ENCODE data around the gene ADCY6.

The ADCY6 gene

DNA sequence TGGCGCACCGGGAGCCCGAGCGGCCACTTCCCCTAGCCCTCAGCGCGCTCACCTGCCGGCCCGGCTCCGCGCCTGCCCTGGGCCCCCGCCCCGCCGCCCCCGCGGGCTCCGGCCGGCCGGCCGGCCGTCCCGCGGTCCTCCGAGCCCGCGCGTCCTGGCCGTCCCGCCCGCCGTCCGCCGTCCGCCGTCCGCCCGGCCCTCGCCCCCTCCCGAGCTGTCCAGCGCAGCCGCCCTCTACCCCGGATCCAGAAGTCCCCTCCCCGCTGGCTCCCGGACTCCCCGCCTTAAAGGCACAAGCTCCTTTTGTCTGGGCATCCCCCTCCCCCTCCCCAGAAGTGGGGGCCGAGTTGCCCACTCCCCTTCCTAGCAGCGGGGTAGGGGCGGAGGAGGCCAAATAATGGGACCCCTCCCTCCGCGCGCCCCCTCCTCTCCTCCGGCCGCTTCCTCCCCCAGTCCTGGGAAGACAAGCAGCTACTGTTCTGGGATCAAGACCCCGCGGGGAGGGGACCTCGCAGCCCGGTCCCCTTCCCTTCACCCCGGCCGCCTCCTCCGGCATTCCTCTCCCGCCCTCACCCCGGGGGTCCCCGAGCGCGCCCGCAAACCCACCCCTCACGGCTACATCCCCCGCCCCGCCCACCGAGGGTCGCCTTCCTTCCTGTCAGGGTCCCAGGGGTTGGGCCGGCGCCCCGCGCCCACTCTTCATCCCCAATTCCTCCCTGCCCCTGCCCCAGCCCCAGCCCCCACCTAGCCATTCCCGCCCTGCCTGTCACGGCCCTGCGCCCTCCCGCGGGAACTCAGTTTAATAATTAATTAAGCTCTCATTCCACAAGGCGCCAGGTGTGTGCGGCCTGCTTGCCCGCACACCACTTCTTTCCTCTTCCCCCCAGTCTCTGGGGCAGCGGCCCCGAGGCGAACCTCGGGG, at the start of gene ADCY6:
Gene ADCY6 (minus strand): TSS at position 236 of the 922 bp plus-strand sequence. CDS start 5,655 bp downstream, outside the sequence.
- DNase-seq (ENCODE audit: low read depth) = peak; percentile 70

DNA sequence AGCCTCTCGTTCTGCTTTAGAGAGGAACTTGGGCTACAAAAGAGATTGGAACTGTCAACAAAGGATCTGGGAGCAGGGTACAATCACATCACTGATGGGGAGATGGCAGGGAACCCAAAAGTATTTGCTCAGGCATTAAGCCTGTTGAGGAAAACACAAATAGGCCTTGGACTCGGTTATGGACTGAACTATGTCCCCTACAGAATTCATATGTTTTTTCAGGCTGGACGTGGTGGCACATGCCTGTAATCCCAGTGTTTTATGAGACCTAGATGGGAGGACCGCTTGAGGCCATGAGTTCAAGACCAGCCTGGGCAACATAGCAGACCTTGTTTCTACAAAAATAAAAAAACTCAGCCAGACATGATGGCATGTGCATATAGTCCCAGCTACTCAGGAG, 49.2 kb upstream of the ADCY6 start:
- DNase-seq (ENCODE audit: low read depth) = no peak

DNA sequence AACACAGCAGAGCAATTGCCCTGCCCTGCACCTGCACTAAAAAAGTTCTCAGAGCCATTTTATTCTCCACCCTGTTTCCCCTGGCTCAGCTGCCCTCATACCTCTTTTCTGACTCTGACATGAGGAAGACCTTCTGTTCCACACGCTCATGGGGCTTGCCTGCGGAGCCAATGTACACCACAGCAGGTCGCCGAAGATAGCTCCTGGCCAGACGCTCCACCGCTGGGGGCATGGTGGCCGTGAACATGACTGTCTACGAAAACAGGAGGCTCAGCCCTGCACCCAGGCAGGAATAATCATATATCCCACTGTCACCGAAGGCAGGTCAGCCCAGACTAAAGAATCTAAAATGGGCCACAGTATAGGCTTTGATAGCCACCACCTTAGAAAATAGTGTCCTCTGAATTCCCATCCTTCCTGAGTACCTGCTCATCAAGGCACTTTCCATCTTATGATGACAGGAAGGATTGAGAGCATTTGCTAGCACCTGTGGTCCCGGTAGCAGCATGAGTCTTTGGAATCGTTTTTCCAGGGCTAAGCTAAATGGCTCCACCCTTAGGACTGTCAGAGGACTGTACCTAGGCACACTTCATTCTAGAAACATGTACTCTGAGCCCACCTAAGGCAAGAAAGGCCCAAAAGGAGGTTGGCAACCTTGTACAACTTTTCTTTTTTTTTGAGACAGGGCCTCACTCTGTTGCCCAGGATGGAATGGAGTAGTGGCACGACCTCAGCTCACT, 43.6 kb upstream of the ADCY6 start:
- no peak for DNase-seq (ENCODE audit: low read depth)

DNA sequence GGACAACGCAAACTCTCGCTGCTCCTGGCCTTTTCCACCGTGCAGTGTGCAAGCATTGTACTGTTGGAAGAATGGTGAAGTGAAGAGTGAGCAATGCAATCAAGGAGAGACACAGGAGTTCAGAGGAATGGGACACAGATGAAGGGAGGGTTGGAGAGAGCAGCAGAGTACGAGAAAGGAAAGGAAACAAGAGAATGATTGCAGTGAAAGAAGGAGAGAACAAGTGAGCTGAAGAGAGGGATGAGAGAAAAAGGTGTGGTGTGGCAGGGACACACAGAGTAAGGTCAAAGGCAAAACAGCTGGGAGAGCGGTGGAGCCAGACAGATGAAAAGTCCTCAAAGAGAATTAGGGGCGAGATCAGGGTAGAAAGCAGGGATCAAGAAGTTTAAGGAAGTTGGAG, 42.4 kb upstream of the ADCY6 start:
- DNase-seq (ENCODE audit: low read depth) = no peak

DNA sequence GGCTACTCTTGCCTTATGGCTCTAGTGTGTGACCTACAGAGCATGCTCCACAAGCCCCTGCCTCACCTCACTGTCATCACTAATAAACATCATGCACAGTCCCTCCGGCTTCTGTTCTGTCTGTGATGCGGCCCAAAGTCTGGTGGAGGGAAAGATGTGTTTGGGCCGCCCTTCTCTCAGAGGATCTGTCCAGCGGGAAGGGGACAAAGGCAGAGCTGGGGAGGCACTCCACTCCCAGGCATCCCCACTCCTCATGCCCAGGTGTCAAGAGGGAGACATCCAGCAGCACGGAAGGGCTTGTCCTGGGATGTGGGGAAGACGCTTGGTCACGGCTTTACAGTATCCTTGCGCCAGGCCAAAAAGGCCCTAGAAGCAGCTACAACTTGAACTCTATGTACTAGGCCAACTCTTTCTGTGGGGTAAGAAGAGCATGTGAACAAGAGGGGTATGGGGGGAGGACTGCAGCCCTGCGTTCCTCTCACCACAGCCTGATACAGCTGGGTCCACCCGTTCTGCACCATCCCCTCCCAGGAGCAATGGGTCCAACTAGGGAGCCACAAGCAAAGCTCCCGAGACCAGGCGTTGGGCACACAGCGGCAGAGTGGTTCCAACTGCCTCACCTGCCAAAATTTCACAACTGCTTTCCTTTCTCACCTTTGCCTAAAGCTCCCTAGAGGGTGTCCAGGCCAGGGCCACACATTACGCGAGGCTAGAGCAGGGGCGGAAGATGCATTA, 40.1 kb upstream of the ADCY6 start:
- DNase-seq (ENCODE audit: low read depth) = no peak

DNA sequence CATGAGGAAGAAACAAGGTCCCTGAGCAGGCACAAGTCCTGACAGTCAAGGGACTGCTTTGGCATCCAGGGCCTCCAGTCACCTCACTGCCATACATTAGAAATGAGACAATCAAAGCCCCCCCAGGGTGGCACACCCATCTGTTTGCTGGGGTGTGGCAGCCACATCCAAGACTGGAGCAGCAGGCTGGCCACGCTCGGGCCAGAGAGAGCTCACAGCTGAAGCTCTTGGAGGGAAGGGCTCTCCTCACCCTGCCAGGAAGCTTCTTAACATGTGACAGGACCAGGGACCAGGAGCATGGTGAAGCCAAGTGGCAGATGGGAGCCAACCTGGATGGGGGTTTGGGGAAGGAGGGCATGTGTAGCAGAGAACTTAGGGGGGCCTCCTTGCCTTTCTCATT, 39.4 kb upstream of the ADCY6 start:
- no peak for DNase-seq (ENCODE audit: low read depth)

DNA sequence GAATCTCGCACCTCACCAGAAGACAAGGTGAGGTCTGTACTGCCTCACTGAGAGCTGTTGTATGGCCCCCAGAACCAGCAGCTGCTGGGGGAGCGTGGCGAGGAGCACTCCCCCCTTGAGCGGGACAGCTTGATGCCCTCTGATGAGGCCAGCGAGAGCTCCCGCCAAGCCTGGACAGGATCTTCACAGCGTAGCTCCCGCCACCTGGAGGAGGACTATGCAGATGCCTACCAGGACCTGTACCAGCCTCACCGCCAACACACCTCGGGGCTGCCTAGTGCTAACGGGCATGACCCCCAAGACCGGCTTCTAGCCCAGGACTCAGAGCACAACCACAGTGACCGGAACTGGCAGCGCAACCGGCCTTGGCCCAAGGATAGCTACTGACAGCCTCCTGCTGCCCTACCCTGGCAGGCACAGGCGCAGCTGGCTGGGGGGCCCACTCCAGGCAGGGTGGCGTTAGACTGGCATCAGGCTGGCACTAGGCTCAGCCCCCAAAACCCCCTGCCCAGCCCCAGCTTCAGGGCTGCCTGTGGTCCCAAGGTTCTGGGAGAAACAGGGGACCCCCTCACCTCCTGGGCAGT, 38.7 kb upstream of the ADCY6 start:
- DNase-seq (ENCODE audit: low read depth) = no peak

DNA sequence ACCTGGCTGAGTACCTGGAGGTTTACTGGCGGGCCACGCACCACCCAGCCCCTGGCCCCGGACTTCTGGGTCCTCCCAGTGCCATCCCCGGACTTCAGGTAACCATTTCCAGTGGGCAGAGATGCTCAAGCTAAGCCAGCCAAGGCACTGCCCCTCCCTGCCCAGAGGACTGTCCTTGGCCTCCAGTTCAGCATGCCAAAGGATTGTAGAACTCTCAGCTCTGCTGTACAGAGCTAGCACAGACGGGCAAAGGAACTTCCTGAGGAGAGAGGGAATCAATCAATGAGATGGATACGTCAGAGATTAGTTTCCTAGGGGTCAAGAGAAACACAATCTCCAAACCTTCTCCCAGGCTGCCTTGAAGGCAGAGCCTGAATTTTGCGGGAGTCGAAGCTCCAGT, 38.1 kb upstream of the ADCY6 start:
- no peak for DNase-seq (ENCODE audit: low read depth)

DNA sequence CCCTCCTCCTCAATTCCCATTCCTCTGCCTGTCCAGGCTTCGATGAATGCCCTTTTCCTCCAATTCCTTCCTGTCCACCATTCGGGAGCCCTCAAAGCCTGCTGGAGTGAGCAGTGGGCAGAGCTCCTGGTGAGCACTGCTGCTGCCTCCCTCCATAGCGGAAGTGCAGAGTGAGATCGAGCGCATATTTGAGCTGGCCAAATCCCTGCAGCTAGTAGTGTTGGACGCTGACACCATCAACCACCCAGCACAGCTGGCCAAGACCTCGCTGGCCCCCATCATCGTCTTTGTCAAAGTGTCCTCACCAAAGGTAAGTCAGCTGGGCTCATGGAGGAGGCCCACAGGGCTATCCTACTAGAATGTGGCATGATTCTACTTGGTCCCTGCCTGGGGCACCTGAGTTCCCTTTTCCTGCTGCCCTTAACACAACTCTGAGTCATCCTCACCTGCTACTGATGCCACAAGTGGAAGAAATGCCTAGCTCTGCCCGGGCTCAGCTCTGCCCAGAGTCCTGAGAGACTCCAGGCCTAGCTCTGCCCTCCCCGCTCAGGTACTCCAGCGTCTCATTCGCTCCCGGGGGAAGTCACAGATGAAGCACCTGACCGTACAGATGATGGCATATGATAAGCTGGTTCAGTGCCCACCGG, 37.4 kb upstream of the ADCY6 start:
- DNase-seq (ENCODE audit: low read depth) = no peak

DNA sequence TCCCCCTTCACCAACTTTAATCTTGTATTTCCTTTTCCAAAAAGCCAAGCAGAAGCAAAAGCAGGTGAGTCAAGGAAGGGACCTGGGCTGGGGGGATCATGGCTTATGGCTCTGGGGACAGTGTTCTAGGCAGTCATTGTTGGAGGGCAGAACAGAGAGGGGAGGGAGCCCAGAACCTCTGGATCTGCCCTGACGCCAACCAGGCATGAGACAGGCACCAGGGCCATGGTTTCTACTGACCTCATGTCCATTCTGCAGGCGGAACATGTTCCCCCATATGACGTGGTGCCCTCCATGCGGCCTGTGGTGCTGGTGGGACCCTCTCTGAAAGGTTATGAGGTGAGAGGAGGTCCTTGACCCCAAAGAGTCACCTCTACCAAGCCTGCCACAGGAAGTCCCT, 36.0 kb upstream of the ADCY6 start:
- no peak for DNase-seq (ENCODE audit: low read depth)

DNA sequence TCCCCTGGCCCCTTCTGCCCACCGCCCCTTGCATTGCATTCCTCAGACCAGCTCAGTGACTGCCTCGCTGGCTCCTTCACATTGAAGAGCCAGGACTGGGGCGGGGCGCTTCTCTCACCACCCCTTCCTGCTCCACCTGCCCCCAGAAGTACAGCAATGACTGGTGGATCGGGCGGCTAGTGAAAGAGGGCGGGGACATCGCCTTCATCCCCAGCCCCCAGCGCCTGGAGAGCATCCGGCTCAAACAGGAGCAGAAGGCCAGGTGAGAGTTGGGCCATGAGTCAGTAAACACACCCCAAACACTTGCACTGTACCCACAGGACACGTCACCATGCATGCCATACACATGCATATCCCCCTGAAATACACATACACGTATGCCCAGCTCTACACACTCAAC, 35.2 kb upstream of the ADCY6 start:
- no peak for DNase-seq (ENCODE audit: low read depth)

DNA sequence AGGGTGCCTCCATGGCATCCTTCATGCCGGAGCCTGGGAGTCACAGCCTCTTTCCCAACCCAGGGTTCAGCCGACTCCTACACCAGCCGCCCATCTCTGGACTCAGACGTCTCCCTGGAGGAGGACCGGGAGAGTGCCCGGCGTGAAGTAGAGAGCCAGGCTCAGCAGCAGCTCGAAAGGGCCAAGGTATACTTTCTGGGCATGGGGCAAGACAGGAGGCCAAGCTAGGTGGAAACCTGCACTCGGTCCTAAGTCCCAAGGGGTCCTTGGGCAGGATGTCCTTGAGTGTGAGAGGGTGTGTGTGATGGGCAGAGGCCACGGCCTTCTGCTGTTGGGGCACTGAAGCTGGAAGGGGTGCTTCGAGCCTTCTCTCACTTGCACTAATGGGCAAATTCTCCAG, 34.4 kb upstream of the ADCY6 start:
- DNase-seq (ENCODE audit: low read depth) = no peak

DNA sequence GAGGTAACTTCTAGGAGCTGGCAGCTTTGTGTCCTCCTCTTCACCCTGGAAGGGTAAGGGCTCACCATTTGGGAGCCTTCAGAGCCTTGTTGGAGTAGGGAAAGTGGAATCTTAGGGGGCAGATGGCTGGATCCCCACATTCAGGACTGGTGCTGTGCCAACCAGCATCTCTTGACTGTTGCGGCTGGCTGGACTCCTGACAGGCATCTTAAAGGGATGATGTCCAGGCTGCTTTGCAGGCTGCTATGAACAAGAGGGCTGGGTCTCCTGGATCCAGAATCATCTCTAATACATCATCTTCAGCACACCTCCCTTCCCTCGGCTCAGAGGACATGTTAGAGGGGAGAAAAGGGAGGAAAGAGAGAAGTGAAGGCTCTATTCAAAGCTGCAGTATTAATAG, 33.8 kb upstream of the ADCY6 start:
- DNase-seq (ENCODE audit: low read depth) = no peak

DNA sequence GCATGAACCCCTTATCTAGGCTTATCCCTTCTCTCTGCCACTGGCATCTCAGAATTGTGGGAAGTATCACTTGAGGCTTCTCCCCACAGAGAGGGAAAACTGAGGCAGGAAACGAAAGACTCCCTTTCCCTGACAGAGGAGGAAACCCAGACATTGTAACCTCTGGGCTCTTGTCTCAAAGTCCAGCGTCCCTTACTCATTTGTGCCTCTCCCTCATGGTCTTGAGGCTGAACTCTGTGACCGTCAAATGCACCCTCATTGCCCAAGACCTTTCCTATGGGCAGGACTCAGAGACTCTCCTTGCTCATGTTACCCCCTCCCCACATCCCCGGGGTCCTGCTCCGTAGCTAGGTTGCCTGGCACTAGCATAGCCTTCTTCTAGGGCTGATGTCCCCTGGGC, 33.2 kb upstream of the ADCY6 start:
- no peak for DNase-seq (ENCODE audit: low read depth)

DNA sequence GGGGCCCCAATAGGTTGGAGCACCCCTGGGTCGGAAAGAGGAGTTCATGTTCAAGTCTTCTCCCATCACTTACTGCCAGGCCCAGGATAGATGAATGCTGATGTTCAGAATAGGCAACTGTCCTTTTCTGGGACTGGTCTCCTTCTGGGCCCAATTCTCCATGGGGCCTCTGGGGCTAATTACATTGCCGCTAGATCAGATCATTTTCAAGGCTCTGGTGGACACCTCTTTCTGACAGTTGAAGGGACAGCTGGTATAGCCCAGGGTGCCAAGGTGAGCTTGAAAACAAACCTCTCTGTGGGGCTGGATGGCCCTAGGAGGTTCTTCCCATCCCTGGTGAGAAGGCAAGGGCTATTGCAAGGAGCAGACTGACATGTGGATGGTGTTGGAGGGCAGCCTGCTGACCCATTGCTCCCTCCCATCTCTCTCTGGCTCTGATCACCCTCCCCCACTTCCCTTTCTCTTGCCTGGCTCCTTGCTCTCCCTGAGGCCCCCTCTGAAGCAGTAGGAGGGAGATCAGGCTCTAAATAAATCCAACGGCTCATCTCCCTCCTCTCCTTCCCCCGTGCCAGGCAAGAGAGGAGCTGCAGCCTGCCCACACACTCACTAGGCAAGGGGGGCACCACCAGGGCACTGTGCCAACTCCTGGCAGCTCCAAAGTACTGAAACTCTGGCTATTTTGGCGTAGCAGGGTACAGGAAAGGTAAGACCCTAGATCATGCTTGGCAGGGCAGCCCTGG, 31.3 kb upstream of the ADCY6 start:
- DNase-seq (ENCODE audit: low read depth) = no peak

DNA sequence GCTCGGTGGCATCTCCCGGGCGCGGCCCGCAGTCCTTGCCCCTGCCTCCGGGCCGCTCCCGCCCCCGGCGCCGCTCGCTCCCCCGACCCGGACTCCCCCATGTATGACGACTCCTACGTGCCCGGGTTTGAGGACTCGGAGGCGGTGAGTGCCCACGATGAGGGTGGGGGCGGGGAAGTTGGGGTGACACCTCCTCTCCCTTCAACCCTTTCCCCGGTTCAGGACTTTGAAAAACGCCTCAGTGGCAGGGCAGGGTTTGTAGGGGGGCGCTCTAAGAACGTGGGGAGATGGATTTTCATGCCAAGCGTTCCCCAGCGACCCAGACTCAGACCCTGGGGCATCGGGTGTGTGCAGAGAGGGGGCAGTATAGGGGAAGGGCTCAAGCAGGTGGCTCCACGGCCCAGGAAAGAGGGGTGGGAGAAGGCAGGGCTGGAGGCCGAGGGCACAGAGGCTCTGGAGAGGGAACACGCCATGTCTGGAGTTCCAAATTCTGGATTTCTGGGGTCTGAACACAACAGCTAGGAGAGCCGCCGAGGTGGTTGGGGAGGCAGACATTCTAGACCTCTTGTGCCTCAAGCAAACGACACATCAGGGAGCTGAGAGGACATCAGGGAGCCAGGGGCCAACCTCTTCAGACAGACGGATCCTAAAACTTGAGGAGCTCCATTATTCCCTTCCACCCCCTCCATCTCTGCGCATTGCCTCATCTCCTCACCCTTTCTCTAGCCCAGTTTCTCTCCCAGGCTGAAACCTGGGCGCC, 30.1 kb upstream of the ADCY6 start:
- no peak for DNase-seq (ENCODE audit: low read depth)

DNA sequence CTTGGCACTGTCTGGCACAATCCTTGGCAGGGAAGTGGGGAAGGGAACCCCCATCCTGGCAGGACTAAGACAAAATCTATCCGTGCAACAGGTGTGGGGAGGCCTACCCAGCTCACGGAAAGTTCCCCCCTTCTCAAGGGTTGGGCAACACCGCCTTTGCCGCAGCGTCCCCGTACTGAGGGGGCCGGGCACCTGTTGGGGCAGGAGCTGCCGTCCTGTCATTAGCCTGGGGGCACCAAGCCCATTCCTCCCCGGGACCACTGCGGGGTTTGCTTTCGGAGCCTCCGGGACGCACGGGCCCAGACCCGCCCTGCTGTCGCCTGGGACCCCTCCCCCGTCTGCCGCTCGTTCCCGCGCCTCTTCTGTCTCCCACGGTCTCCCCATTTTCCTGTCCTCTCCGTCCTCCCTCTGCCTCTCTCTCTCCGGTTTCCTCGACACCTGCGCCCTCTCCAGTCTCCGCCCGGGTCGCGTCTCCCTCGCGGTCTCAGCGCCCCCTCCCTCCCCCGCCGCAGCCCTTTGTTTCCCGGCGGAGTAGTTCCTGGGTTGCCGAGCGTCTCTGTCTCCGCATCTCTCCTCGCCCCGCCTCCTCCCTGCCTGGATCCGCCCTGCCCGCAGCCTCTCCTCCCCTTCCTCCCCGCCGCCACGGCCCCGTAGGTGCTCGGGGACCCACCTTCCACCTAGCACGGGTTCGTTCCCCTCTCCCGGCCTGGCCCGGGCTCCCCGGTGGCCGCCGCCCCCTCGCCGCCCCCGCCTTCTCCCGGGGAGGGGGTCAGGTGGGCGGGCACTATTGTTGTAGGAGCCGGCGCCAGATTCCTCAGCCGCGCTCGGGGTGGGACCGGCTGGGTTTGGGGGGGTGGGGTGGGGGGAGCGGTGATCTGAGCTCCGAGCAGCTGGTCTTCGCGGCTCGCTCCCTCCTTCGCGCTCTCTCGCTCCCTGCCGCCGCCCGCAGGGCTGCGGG, 29.3 kb upstream of the ADCY6 start, which contains the start of gene CACNB3:
Gene CACNB3 (plus strand): TSS at position 624 of the 958 bp plus-strand sequence. CDS start 434 bp downstream, outside the sequence.
- DNase-seq (ENCODE audit: low read depth) = peak; percentile 64

DNA sequence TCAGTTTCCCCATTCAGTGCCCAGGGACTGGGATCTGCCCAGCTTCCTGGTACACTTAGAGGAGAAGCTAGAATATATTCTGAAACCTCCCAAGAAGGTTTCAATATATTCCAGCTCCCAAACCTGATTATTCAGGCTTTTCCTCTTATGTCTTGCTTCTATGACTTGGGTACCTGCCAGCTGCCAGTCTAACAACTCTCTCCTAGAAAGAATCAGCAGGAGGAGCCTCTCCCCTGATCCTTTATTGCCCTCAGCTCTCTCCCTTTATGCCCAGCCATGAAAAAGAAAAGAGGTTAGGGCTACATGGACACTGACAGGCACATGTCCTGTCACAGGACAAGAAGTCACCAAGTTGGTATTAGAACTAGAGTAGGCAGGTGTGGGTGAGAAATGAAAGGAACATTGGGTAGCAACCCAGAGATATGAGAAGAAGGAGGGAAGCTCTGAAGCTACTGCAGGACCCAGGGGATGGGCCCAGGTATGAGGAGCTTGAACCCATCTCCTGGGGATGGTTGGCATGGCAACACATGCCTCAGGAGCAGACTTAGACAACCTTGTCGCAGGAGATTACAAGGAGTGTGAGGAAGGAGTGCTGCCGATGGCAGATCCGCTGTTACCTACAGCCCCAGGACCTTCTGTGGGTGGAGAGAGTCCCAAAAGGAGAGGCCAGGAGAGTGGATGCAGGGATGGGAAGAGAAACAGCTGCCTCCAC, 27.4 kb upstream of the ADCY6 start:
- no peak for DNase-seq (ENCODE audit: low read depth)

All from ELR (cell line).